Measurements from ENCODE around the gene ASXL2.

ASXL2 gene

GRCh38 chr2:25835906-25836305, 42.4 kb downstream of the ASXL2 start:
- 0 out of 2 replicates have a peak, but pooled peaks cover 3% of the 10 kb centered on the region for H3K36me3 ChIP-seq (ENCODE audit: low read length)
- no peaks in the 10 kb centered on the region for H3K27me3 ChIP-seq (ENCODE audit: low read length)
- H3F3A ChIP-seq (ENCODE audit: insufficient read depth), result no peaks in the 10 kb centered on the region
- no peaks in the 10 kb centered on the region for H3K9me3 ChIP-seq (ENCODE audit: insufficient read depth, low read length)
- H2AFZ ChIP-seq (ENCODE audit: low read depth, low read length, severe bottlenecking), result no peak overlapping the region
- H3K79me2 ChIP-seq (ENCODE audit: insufficient read depth, low read length), result peaks cover 9% of the 10 kb centered on the region; the same call in 1 of the 2 replicates
- H3K9ac ChIP-seq (ENCODE audit: low read length), result no peak overlapping the region
- no peaks in the 10 kb centered on the region for H3K9me2 ChIP-seq (replicated peaks; ENCODE audit: insufficient read depth, low read length)
- TF ChIP-seq CTCF (IDR thresholded peaks at IDR 0.05; ENCODE audit: insufficient read depth, low read length, poor library complexity, severe bottlenecking) (no peak), EZH2phosphoT487 (conservative IDR thresholded peaks at IDR 0.05; ENCODE audit: low read length) (no peak)
- H3K27ac ChIP-seq (ENCODE audit: low read depth, low read length), result no peak overlapping the region
- H3K4me2 ChIP-seq (ENCODE audit: low read depth, low read length, poor library complexity, severe bottlenecking), result no peak overlapping the region
- H4K20me1 ChIP-seq (ENCODE audit: low read depth, low read length), result no peaks in the 10 kb centered on the region
- H3K4me3 ChIP-seq (ENCODE audit: insufficient read depth, low read length, poor library complexity, severe bottlenecking), result no peak overlapping the region

DNA sequence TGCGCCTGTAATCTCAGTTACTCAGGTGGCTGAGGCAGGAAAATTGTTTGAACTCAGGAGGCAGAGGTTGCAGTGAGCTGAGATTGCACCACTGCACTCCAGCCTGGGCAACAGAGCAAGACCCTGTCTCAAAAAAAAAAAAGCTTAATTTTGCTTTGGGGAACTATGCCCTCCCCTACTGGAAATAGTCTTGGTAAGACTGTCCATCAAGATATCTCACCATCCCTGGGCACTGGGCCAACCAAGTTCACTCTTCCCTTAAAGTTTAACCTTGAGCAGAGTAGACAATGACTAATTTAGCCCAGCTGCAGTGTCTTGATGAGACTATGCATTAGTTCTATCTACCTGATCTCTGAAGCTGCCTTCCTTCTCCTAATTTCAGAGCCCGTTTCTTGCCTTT, 44.7 kb downstream of the ASXL2 start:
- no peak overlapping the region for H3K4me3 ChIP-seq (ENCODE audit: insufficient read depth, low read length, poor library complexity, severe bottlenecking)
- 0 out of 2 replicates have a peak, but pooled peaks cover 3% of the 10 kb centered on the region for H3K36me3 ChIP-seq (ENCODE audit: low read length)
- no peak for TF ChIP-seq CTCF (IDR thresholded peaks at IDR 0.05; ENCODE audit: insufficient read depth, low read length, poor library complexity, severe bottlenecking)
- no peak for TF ChIP-seq EZH2phosphoT487 (conservative IDR thresholded peaks at IDR 0.05; ENCODE audit: low read length)

GRCh38 chr2:25832897-25833296, 45.4 kb downstream of the ASXL2 start:
- no peaks in the 10 kb centered on the region for H3K9me3 ChIP-seq (ENCODE audit: insufficient read depth, low read length)
- no peaks in the 10 kb centered on the region for H3K9me2 ChIP-seq (replicated peaks; ENCODE audit: insufficient read depth, low read length)
- TF ChIP-seq CTCF (IDR thresholded peaks at IDR 0.05; ENCODE audit: insufficient read depth, low read length, poor library complexity, severe bottlenecking) (no peak), EZH2phosphoT487 (conservative IDR thresholded peaks at IDR 0.05; ENCODE audit: low read length) (no peak)
- no peak overlapping the region for H3K9ac ChIP-seq (ENCODE audit: low read length)
- no peaks in the 10 kb centered on the region for H3F3A ChIP-seq (ENCODE audit: insufficient read depth)
- no peak overlapping the region for H3K4me2 ChIP-seq (ENCODE audit: low read depth, low read length, poor library complexity, severe bottlenecking)
- H3K27ac ChIP-seq (ENCODE audit: low read depth, low read length), result no peak overlapping the region
- H3K79me2 ChIP-seq (ENCODE audit: insufficient read depth, low read length), result peaks cover 9% of the 10 kb centered on the region; the same call in 1 of the 2 replicates
- no peak overlapping the region for H3K4me3 ChIP-seq (ENCODE audit: insufficient read depth, low read length, poor library complexity, severe bottlenecking)
- H3K27me3 ChIP-seq (ENCODE audit: low read length), result no peaks in the 10 kb centered on the region
- 0 out of 2 replicates have a peak, but pooled peaks cover 3% of the 10 kb centered on the region for H3K36me3 ChIP-seq (ENCODE audit: low read length)
- no peaks in the 10 kb centered on the region for H4K20me1 ChIP-seq (ENCODE audit: low read depth, low read length)
- H2AFZ ChIP-seq (ENCODE audit: low read depth, low read length, severe bottlenecking), result no peak overlapping the region

More for the DNA sequence above, 44.7 kb downstream of the ASXL2 start:
- no peak overlapping the region for H2AFZ ChIP-seq (ENCODE audit: low read depth, low read length, severe bottlenecking)
- no peaks in the 10 kb centered on the region for H3K27me3 ChIP-seq (ENCODE audit: low read length)
- no peaks in the 10 kb centered on the region for H4K20me1 ChIP-seq (ENCODE audit: low read depth, low read length)
- H3K9me3 ChIP-seq (ENCODE audit: insufficient read depth, low read length), result no peaks in the 10 kb centered on the region
- no peak overlapping the region for H3K27ac ChIP-seq (ENCODE audit: low read depth, low read length)
- H3K79me2 ChIP-seq (ENCODE audit: insufficient read depth, low read length), result peaks cover 9% of the 10 kb centered on the region; the same call in 1 of the 2 replicates
- no peaks in the 10 kb centered on the region for H3K9me2 ChIP-seq (replicated peaks; ENCODE audit: insufficient read depth, low read length)
- no peak overlapping the region for H3K9ac ChIP-seq (ENCODE audit: low read length)
- no peaks in the 10 kb centered on the region for H3F3A ChIP-seq (ENCODE audit: insufficient read depth)
- no peak overlapping the region for H3K4me2 ChIP-seq (ENCODE audit: low read depth, low read length, poor library complexity, severe bottlenecking)
